Uterus (tissue), 4 donors: Measurements from ENCODE around the gene DUSP22. TPM values are rescaled to one million over a fixed set of nuclear protein-coding genes. Genes with fewer than 3 reads are reported as not detected.

Source experiments
- DNase-seq, 2 donors: peaks; one replicate each; pipeline ENCODE4 v3.0.0-alpha.2; 2019 to 2020
- H3K27ac ChIP-seq, 2 donors: fragments of 200-600 bp; sonication (generic); 1 replicate in 1 of 2; 2 replicates in 1 of 2; pipeline ENCODE4 v1.5.1; 2016 to 2018
- H3K27me3 ChIP-seq, 2 donors: fragments of 200-600 bp; sonication (generic); one replicate each; pipeline ENCODE4 v1.5.1; 2018 to 2019; ENCODE audit warnings: control low read depth in 1 of 2
- H3K36me3 ChIP-seq, 2 donors: fragments of 200-600 bp; sonication (generic); one replicate each; pipeline ENCODE4 v1.5.1; 2019; ENCODE audit warnings: control low read depth in 1 of 2
- H3K4me1 ChIP-seq, 2 donors: fragments of 200-600 bp; sonication (generic); one replicate each; pipeline ENCODE4 v1.5.1; 2018 to 2019; ENCODE audit warnings: control low read depth in 1 of 2
- H3K4me3 ChIP-seq, 2 donors: fragments of 200-600 bp; sonication (generic); 1 replicate in 1 of 2; 2 replicates in 1 of 2; pipeline ENCODE4 v1.5.1; 2018 to 2019; ENCODE audit warnings: mild to moderate bottlenecking in 1 of 2
- H3K9me3 ChIP-seq, 2 donors: fragments of 200-600 bp; sonication (generic); one replicate each; pipeline ENCODE4 v1.5.1; 2019; ENCODE audit warnings: control low read depth in 1 of 2
- CTCF ChIP-seq, 4 experiments: fragments of 200-600 bp in 2 of 4; fragments of 450-650 bp in 2 of 4; sonication (generic) in 2 of 4; IDR thresholded peaks; one replicate each; pipeline ENCODE4 v1.5.1; 2016 to 2019; ENCODE audit warnings: antibody characterized with exemption in 4 of 4, mild to moderate bottlenecking in 2 of 4, moderate library complexity in 1 of 4
- POLR2A ChIP-seq, 2 donors: fragments of 450-650 bp; IDR thresholded peaks; one replicate each; pipeline ENCODE4 v1.6.1; 2016; ENCODE audit warnings: antibody characterized with exemption in 2 of 2, mild to moderate bottlenecking in 1 of 2, moderate library complexity in 1 of 2
- intact Hi-C: fragments of 100-400 bp; cut with DNase I; formaldehyde crosslinking; loops from one replicate; pipeline ENCODE4 v1.15.1; 2023; ENCODE audit warnings: low total_unique reads
- total RNA-seq, 4 donors: library from RNA; depleted of rRNA in 3 of 4; stranded (reverse); fragments of >200 nt in 3 of 4; gene quantifications; one replicate each; pipeline versions ENCODE4 v1.1.0 to v1.2.4, GENCODE V29; 2014 to 2023
- donor health status: DM: yes; HTN: yes; CAD: no.

DUSP22 gene
- total RNA-seq, 4 donors from 2014 or later: 22.8 to 78.5 (median 46.0) TPM

- Histone ChIP-seq H3K27me3 (no peaks in the 10 kb centered on the region), H3K27ac (no peak overlapping the region), H3K9me3 (no peaks in the 10 kb centered on the region), H3K4me1 (no peaks in the 10 kb centered on the region), H3K4me3 (no peak overlapping the region), H3K36me3 (no peaks in the 10 kb centered on the region)
- intact Hi-C loops: no loop called here
- TF ChIP-seq CTCF (IDR thresholded peaks at IDR 0.05) (no peak), POLR2A (IDR thresholded peaks at IDR 0.05) (no peak)
- no peak for DNase-seq
Observed at GRCh38 chr6:353642-354614, 61.6 kb downstream of the DUSP22 start.

- DNase-seq: no peak
- Histone ChIP-seq H3K4me1 (no peaks in the 10 kb centered on the region), H3K9me3 (no peaks in the 10 kb centered on the region), H3K36me3 (no peaks in the 10 kb centered on the region), H3K4me3 (no peak overlapping the region), H3K27me3 (no peaks in the 10 kb centered on the region), H3K27ac (no peak overlapping the region)
- TF ChIP-seq CTCF (IDR thresholded peaks at IDR 0.05): no peak
- no peak for TF ChIP-seq POLR2A (IDR thresholded peaks at IDR 0.05)
- intact Hi-C loops: no loop called here
Observed at GRCh38 chr6:354631-355280, 62.5 kb downstream of the DUSP22 start.

DNA sequence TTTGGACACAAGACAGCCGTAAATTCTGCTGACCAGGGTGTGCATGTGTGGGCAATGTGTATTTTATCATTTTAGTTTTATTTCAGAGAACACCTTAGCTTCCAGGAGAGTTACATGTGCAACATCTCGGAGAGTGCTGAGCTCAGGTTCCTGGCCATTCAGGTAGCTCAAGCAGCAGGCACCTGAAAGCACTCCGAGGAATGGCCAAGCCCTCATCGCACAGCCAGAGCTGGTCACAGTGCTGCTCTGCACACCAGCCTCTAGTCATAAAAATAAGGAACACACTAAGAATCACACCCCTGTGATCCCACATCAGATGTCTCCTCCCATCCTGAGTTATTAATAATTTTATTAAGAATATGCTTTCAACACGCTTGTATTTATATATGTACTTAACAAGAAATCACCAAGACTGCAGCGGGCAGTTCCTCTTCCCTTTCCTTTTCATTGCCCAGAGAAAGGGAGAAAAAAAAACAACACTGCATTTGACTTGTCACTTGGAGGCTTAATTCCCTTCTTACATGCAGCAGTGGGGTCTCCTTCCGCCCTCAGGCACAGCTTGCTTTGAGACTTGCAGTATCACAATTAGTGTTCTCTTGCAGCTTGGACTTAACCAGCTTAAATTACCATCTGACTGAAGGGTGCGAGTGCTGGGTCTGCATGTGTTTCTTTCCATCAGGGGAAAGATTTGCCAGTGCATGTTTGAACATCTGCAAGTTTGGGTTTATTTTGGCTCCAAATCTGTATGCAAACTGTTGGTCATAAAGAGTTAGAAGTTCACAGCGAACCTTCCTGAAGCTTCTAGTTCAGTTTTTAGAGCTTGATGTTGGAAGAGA is 63.3 kb downstream of the DUSP22 start:
- intact Hi-C loops: no loop called here
- no peak overlapping the region for H3K4me3 ChIP-seq
- no peaks in the 10 kb centered on the region for H3K27me3 ChIP-seq
- no peak for TF ChIP-seq POLR2A (IDR thresholded peaks at IDR 0.05)
- TF ChIP-seq CTCF (IDR thresholded peaks at IDR 0.05): no peak
- no peak for DNase-seq
- H3K4me1 ChIP-seq: no peaks in the 10 kb centered on the region
- H3K27ac ChIP-seq: no peak overlapping the region
- H3K36me3 ChIP-seq: no peaks in the 10 kb centered on the region
- no peaks in the 10 kb centered on the region for H3K9me3 ChIP-seq

- DNase-seq: no peak
- Histone ChIP-seq H3K9me3 (no peaks in the 10 kb centered on the region), H3K36me3 (no peaks in the 10 kb centered on the region)
Observed at GRCh38 chr6:356828-357251, 64.6 kb downstream of the DUSP22 start.

More at GRCh38 chr6:356828-357251, 64.6 kb downstream of the DUSP22 start:
- no peaks in the 10 kb centered on the region for H3K4me1 ChIP-seq
- no peaks in the 10 kb centered on the region for H3K27me3 ChIP-seq
- H3K4me3 ChIP-seq: no peak overlapping the region
- TF ChIP-seq CTCF (IDR thresholded peaks at IDR 0.05): no peak
- no peak for TF ChIP-seq POLR2A (IDR thresholded peaks at IDR 0.05)
- intact Hi-C loops: no loop called here
- H3K27ac ChIP-seq: no peak overlapping the region
